Activated CD8-positive, alpha-beta memory T cell treated with anti-CD3 and anti-CD28 coated beads for 4 hours (primary cell): ENCODE measurements around the gene SPOCK1.

Experiments used
- DNase-seq, 2 donors: peaks; one replicate each; pipeline ENCODE4 v3.0.0-alpha.2; 2020; ENCODE audit warnings: low read depth in 2 of 2

The SPOCK1 gene

GRCh38 chr5:137442660-137443059 is 56.5 kb downstream of the SPOCK1 start:
- DNase-seq: no peak

GRCh38 chr5:137441476-137441875 is 57.6 kb downstream of the SPOCK1 start:
- DNase-seq: no peak

GRCh38 chr5:137440795-137441194 is 58.3 kb downstream of the SPOCK1 start:
- no peak for DNase-seq

- DNase-seq: no peak
Measured at GRCh38 chr5:137439645-137440044, 59.5 kb downstream of the SPOCK1 start.

GRCh38 chr5:137438932-137439331 is 60.2 kb downstream of the SPOCK1 start:
- no peak for DNase-seq

GRCh38 chr5:137437774-137438173 is 61.4 kb downstream of the SPOCK1 start:
- no peak for DNase-seq

GRCh38 chr5:137433539-137433938 is 65.6 kb downstream of the SPOCK1 start:
- no peak for DNase-seq

- no peak for DNase-seq
Measured at GRCh38 chr5:137432376-137432775, 66.8 kb downstream of the SPOCK1 start.

- no peak for DNase-seq
Measured at GRCh38 chr5:137431051-137431450, 68.1 kb downstream of the SPOCK1 start.

- no peak for DNase-seq
Measured at GRCh38 chr5:137415231-137415681, 83.9 kb downstream of the SPOCK1 start.

GRCh38 chr5:137414112-137414755 is 84.9 kb downstream of the SPOCK1 start:
- no peak for DNase-seq

- no peak for DNase-seq
Measured at GRCh38 chr5:137412136-137412535, 87.0 kb downstream of the SPOCK1 start.

GRCh38 chr5:137410234-137411010 is 88.7 kb downstream of the SPOCK1 start:
- no peak for DNase-seq

GRCh38 chr5:137409736-137410135 is 89.4 kb downstream of the SPOCK1 start:
- DNase-seq: no peak

- DNase-seq: no peak
Measured at GRCh38 chr5:137407090-137407489, 92.0 kb downstream of the SPOCK1 start.

- no peak for DNase-seq
Measured at GRCh38 chr5:137405393-137405792, 93.7 kb downstream of the SPOCK1 start.

- no peak for DNase-seq
Measured at GRCh38 chr5:137403869-137404268, 95.3 kb downstream of the SPOCK1 start.

GRCh38 chr5:137402436-137403187 is 96.5 kb downstream of the SPOCK1 start:
- no peak for DNase-seq

GRCh38 chr5:137401946-137402345 is 97.2 kb downstream of the SPOCK1 start:
- DNase-seq: no peak

- no peak for DNase-seq
Measured at GRCh38 chr5:137400571-137400970, 98.6 kb downstream of the SPOCK1 start.

- no peak for DNase-seq
Measured at GRCh38 chr5:137399911-137400310, 99.2 kb downstream of the SPOCK1 start.

- DNase-seq: no peak
Measured at GRCh38 chr5:137398751-137399150, 100.4 kb downstream of the SPOCK1 start.

- no peak for DNase-seq
Measured at GRCh38 chr5:137398154-137398553, 101.0 kb downstream of the SPOCK1 start.
